IPS DF 19.7 (cell line): Measurements from ENCODE around the gene TBX5.

Source experiments
- DNase-seq: peaks from one replicate; pipeline ENCODE4 v3.0.0-alpha.2; 2013; ENCODE audit warnings: low read depth, low spot score

Gene TBX5

DNA sequence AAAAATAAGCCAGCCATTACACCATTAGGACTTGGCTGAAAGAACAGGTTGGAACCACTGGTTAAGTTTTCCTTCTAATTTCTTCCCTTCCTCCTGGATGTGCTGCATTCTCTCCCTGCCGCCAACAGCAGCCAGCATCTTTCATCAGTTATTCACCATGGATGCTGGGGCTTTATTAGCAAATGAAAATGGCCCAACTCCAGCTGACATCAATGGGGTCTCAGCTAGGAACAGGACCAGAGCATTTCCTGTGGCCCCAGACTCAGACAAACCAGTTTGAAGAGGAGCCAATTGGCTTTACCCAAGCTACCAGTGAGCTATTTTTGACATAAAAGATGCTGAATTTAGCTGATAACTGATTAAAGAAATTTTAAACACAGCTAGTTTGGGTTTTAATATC is 26.0 kb upstream of the TBX5 start:
- no peak for DNase-seq

DNA sequence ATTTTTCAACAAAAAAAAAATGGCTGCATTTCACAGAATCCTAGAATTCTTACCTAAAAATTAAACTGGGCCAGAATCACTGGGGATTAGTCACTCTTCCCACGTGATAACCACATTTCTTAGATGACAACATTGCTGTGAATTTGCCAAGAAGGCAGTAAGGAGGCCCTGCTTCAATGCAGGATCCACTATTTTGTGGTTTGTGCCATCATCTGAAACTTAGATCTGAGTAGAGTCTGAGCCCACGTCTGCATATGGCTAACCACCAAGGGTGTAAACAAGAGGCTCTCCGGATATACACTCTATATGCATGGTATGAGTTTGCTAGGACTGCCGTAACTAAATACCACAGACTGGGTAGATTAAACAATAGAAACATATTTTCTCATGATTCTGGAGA is 24.4 kb upstream of the TBX5 start:
- no peak for DNase-seq

DNA sequence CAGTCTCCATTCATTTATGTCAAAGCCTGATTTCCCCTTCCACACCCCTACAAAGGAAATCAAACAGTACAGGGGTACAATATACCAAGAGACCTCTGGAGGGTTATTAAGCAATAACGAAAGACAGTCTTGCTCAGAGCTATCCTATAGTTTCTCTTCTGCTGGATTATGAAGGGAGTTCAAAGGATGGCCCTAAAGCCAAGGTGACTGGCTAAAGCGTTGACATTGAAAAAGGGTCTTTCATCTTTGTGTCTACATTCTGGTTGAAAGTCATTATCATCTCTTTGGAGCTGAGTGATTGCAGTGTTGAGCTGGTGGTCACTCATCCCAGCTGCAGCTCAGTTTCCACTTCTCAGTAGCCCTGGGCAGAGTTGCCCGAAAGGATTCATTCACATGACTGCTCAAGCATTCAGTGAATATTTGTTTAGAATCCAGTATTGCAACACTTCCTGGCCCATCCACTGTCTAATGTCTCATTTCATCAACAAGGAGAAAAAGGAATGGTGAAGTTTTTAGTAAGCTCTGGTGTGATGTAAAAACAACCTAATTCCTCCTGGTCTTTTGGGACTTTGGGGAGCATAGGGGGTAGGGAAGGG is 19.2 kb upstream of the TBX5 start:
- no peak for DNase-seq

DNA sequence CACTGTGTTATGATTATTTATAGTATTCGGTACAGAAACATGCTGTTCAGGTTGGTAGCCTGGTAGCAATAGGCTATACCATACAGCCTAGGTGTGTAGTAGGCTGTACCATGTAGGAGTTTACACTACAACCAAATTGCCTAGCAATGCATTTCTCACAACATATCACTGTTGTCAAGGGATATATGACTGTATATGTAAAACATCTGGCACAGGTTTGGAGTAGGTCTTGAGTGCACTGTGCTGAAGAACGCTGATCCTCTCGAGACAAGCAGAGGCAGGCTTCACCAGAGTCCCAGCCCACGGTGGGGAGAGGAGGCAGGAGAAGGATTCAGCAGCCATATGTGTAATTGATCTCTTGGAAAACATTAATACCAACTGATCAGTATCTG is 15.0 kb upstream of the TBX5 start:
- DNase-seq = no peak

DNA sequence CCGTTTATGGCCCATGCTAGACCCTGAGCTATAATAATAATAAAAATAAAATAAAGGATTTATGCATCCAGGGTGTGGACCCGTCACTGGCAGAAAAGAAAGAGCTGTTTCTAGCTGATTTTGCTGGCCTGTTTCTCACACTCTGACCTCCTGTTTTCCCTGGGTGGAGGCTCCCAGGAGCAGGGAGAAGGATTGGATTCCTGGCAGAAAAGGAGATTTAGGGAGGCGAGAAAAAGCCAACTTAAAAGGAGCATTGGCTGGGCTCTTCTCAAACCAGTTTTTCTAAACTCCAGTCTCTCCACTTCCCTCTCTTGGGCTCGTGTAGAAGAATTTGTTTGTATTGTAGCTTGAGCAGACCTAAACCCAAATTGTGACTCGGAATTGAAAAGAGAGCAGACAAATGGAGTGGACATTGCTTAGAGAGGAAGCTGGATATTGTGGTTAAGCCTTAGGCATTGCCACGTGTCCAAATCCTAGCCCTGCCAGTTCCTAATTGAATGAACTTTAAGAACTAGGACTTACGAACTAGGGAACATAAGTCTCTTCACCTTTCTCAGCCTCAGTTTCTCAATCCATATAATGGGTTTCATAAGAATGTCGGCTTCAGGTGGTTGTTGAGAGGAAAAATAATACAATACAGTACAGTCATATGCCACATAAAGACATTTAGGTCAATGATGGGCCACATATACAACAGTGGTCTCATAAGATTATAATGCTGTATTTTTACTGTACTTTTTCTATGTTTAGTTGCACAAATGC is 14.4 kb upstream of the TBX5 start:
- DNase-seq = no peak

DNA sequence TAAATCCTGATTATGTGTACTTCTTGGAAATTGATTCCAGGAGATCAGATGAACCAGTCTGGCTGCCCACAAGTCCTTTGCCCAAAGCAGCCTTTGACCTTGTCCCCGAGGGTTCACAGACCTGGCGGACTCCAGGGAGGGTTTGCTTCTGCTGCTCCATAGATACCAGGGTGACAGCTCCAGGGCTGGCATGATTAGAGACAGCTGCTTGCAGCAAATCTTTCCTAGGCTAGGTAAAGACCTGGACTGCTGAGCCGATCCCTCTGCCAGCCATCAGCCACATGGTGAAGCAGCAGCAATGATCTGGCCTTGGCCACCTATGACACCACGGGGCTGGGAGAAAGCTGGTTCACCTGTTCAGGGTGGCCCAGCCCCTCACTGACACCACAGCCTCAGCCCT is 10.1 kb upstream of the TBX5 start:
- DNase-seq = no peak

DNA sequence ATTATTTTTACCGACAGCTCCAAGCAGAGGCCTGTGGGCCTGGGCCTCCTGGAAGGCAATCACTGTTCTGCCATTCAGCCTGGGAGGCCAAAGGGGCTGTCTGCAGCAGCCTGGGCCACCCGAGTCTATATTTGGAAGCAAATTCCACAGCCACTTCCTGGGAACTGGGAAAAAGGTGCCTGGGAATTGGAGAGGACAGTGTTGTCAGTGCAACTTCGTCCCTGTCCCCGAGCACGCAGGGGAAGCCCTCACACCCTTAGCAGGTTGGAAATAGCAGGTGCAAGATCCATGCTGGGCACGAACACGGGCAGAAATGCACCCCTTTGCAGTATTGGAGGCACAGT is 9.6 kb upstream of the TBX5 start:
- DNase-seq = no peak

DNA sequence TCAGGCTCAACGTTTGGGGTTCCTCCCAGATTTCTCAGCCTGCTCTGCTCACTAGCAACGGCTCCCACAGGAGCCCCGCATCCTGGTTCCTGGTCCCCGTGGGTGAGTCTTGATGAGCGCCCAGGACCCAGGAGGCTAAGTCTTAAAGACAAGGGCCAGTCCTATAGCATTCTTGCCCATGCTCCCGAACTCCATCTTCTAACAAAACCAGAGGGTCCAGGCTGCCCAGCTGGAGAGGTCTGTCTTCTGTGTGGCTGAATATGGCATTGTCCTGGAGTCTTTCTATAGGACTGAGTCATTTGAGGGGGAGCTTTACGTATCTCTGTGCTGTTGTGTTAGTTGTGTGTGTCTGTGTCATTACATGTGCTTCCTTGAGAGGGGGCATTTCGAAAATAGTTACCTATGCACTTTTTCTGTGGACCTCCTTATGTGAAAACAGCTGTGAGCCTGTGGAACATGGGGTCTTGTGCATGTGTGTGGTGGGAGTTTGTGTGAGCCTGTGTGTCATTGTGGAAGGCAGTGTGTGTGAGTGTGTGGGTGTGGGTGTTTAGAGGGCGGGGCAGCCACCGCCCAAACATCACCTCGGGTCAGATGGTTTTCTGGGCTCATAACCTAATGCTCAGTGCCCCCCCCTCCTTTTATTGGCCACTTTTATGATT is 9.1 kb upstream of the TBX5 start:
- no peak for DNase-seq

DNA sequence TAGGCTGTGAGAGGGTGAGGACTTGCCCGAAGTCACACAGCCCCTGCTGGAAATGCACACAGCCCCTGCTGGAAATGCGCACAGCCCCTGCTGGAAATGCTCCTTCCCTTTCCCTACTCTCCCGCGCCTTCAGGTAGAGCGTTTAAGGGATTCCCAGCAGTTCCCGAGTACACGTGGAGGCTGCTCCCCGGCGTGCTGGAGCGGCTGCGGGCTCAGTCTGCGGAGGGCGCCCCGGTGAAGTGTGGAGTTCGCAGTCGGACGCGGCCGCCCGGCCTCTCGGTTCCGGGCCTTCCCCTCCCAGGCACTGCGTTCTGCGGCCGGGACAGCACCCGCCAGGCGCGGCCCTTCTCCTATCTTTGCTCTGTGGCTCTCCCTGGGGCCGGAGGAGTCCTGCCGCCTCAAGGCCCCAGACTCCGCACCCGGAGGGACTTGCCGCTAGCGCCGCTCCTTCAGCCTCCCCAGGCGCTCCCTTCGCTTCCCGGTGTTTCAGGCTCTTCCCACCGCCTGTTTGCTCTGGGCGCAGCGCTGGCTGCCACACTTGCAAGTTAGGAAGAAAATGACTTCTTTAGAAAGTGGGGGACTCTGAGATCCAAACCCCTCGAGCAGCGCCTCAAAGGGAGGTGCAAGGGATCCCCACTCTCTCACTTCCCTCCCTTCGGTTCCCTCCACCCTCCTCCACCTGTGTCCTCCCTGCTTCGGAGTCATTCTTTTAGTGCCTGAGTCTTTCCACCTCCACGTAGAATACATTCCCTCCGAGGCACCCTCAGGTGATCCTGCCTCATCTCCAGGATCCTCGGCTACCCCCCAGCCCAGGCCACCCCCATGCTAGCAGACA is 8.3 kb upstream of the TBX5 start:
- no peak for DNase-seq

DNA sequence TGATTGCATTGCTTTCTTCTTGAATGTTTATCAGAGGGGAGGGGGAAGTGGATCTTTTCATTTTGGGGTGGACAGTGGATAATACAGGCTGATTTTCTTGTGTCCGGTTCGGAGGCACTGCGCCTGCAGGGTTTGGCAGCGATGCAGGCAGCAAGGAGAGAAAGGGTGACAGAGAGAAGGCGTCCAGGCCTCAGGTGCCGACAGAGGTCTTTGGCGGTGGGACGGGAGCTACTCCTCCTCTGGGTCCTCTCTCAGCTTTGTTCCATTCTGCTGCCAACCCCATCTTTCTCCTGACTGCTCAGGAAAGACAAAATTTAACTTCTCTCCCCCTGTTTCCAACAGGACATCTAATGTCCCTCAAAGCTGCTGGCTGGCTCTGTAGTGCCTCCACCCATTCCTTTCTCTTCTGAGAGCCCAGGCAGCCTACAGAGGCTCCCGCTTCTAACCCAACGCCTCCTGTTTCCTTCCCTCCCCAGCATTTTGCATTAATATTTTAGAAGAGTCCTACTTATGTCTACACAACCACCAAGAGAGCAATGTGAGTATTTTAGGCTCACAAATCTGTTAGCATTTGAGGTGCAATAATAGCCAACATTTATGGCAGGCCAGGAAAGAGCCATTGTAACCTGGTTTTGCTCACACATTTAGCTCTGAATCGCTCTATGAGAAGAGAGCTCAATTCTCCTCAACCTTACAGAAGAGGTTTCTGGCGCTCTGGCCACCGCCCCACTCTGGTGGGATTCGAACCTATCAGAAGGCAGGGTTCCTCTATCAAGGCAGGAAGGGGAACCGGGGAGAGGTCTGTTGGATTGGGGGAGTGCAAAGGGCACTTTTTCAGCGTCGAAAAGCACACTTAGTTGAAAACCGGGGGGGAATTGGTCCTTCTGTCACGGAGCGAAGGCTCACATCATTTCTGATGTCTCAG is 7.1 kb upstream of the TBX5 start:
- DNase-seq = no peak

DNA sequence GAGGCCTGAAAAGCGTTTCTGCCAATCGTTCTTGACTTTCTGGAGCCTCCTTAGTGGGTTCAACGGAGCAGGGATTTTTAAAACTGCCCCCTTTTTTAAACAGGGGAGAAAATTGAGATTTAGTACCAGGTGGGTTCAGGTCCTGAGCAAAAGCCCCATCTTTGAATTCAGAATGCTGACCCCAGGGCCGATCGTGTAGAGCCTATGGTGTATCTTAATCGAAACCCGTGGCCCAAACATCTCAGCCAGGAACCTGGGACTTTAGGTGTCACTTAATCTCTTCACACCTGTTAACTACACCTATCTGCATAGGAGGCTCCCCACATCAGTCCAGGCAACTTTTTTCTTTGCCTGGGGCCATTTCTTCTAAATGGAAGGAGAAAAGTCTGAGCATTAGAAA is 6.4 kb upstream of the TBX5 start:
- no peak for DNase-seq

DNA sequence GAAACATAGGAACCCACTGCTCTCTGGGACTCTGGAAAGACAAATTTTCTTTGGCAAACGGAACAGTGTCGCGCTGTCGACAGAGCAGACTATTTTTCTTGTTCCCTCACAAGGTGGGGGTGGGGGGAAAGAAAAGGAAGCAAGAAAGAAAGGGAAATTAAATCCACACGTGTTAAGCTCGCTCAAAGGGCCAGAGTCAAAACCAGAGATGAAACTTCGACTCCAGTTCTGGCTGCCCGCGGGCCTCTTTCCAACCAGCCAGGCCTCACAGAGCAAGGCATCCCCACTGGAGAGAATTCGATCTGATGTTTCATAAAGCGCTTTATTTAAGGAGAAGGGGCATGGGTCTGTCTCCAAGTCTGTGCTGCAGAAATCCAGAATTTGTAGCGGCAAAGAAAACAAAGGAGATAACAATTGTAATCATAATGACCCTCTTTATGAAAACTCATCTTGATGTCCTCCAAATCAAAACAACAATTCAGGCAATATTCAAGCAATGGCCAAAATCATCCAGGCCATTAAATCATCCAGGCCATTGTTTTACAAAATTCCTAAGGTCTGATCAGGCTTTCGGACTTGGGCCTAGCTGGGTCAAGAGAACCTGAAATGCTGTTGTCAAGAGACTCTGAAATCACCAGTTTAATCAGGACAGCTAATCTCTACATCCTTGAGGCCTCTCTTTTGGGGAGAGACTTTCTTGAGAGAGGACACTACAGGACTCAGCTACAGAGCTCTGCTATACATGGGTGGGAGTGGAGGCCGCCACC is 5.3 kb upstream of the TBX5 start:
- DNase-seq = no peak

DNA sequence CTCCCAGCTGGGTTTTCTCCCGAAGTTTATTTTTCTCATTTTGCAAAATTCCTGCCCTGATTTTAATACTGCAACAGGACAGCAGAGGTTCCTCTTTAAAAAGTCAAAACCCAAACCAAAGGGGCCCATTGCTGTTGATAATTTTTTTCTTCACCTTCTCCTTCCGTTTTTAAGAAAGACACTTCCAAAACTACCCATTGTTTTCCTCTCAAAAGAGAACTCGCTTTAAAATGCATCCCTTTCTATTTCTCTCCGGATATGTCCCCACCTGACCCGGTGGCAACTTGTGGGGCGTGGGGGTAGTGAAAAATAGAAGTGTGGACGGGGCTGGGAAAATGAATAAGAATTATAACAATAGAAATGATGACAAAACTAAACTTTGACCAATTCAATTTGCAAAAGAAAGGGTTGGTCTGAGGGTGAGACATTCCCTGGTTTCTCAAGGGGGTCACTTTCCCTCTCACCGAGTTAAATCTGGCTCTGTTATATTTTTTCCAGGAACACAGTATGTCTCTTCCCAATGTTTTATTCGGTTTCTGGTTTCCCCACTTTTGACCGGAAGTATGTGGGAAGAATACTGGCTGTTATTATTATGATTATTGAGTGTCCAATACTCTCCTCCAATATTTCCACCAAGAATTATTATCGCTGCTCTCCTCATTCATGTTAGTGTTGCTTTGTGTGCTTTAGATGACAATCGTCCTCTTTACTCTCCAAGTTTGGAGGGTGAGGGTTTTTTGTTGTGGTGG is 4.1 kb upstream of the TBX5 start:
- DNase-seq = no peak

DNA sequence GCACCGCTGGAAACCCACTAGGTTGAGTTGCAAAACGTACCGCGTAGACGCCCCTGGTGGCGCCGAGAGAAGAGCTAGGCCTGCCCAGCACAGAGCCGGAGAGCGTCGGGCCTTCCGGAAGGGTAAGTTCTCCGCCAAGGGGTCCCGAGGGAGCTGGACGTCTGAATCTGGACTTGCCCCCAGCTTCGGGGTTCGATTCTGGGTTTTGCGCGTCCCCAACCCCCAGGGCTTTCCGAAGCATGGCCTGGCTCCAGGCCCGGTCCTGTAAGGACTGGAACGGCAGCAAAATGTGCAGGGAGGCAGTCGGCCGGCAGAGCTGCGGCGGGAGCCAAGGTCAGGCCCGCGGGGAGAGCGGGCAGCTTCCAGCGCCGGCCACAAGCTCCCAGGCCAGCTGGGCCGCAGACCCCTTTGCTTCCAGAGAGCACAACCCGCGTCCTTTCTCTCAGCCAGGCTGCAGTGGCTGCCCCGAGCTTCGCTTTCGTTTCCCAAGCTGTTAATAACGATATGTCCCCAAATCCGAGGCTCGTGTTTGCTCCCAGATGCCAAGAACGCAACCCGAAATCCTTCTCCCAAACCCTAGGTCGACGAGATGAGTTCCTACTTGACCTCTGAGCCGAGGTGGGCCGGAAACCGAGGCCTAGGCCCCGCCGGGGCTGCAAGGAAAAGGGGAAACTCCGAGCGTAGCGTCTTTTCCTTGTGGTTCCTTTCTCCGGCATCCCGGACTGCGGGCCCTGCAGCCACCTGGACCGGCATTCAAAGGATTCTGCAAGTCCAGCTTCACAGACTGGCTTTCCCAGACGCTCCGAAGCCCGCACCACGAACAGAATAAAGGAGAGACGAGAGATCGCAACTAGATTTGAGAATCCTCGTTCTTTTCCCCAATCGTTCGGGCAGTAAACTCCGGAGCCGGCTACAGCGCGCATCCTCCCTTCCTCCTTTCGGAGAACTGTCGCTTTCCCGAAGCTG is 3.2 kb upstream of the TBX5 start:
- DNase-seq = no peak

DNA sequence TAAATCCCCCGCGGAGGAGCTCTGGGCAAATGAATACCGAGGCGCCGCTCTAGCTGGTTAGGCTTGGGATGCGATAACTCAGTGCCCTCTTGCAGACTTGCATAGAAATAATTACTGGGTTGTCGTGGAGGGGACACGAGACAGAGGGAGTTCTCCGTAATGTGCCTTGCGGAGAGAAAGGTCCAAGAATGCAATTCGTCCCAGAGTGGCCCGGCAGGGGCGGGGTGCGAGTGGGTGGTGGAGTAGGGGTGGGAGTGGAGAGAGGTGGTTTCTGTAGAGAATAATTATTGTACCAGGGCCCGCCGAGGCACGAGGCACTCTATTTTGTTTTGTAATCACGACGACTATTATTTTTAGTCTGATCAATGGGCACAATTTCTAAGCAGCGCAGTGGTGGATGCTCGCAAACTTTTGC is 2.5 kb upstream of the TBX5 start:
- no peak for DNase-seq

DNA sequence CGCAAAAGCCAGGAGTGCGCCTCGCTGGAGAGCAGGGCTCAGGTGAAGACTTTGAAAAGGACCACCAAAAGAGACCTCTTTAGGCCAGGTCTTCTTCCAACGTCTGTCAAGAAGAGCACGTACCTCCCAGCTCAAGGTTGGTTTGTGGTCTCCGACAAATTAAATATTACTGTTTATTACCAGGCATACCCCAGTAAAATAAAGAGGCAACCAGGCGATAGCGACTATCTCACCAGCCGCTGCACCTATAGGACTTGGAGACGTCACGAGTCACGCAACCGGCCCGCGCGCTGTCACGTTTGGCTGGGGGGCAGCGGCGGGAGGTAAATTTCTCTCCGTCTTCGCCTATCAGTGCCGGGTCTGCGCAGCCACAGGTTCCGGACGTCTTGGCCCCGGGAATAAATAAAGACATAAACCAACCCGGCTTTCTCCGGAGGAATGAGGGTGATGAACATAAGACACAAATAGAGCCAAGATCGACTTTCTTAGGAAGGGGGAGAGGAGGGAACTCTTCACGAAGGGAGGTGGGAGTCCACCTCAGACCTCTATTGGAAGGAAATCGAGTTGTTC is 2.0 kb upstream of the TBX5 start:
- no peak for DNase-seq

DNA sequence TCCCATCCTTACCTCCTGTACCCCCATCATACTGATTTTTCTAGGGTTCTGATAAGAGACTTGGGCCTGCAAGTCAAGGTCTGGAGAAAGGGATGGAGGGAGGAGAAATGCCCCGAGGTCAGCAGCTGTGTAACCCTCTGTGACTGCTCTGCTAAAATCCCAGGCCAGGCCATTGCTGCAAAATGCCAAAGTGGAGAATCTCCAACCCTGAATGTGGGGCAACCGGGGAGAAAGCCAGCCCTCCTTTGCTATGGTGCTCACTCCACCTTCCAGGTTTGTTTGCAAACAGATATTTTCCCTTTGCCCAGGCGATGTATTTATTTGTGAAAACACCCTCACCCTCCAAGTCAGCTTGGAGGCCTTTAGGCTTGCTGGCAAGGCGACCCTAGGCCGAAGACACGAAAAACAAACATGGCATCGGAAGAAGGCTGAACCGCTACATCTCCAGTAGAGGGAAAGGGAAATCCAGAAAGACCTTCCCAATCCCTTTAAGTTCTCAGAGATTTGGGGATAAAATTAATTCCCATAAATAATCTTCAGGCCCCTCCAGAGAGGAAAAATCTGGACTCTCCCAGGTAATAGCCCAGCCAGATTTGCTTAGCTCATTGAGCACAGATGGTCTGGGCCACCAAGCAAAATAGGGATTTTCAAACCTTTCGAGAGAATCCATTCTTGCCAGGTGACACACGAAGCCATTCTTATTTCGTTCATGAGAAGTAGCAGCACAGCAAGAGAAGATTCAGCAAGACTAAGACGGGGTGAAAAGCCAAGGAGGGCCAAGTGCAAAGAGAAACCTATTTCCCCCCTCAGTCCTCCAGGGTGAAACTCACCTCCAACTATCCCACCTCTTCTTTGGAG is 1.3 kb upstream of the TBX5 start:
- DNase-seq = no peak
